Neural cell (in vitro differentiated cells): ENCODE data around the gene ZBTB46. TPM values are rescaled to one million over a fixed set of nuclear protein-coding genes. Genes with fewer than 3 reads are reported as not detected.

ENCODE experiments used
- H2AFZ ChIP-seq: fragments of 200-600, 300-800 bp; sonication (generic), shearing (Covaris generic); 2 replicates; pipeline ENCODE4 v1.6.0; 2014; ENCODE audit warnings: low read depth, mild to moderate bottlenecking, antibody characterized with exemption, low read length, moderate library complexity
- H3F3A ChIP-seq: fragments of 200-600 bp; shearing (Covaris generic); 2 replicates; pipeline ENCODE4 v1.6.1; 2016; ENCODE audit warnings: mild to moderate bottlenecking, moderate library complexity, mixed read lengths, antibody characterized with exemption, low read length; ENCODE audit not compliant: insufficient read depth, poor library complexity, severe bottlenecking
- H3K27ac ChIP-seq: fragments of 200-600, 300-800 bp; sonication (generic), shearing (Covaris generic); 2 replicates; pipeline ENCODE4 v1.5.1; 2014; ENCODE audit warnings: mild to moderate bottlenecking, low read length, moderate library complexity
- H3K27me3 ChIP-seq: fragments of 300-800, 200-600 bp; sonication (generic), shearing (Covaris generic); 2 replicates; pipeline ENCODE4 v1.6.0; 2014; ENCODE audit warnings: mild to moderate bottlenecking, low read depth, low read length, moderate library complexity; ENCODE audit not compliant: insufficient read depth
- H3K36me3 ChIP-seq: fragments of 300-800, 200-600 bp; sonication (generic), shearing (Covaris generic); 2 replicates; pipeline ENCODE4 v1.5.1; 2014; ENCODE audit warnings: mild to moderate bottlenecking, antibody characterized with exemption, low read length, moderate library complexity; ENCODE audit not compliant: insufficient read depth
- H3K4me2 ChIP-seq: fragments of 300-800, 200-600 bp; sonication (generic), shearing (Covaris generic); 2 replicates; pipeline ENCODE4 v1.6.0; 2014; ENCODE audit warnings: mild to moderate bottlenecking, low read length
- H3K4me3 ChIP-seq: fragments of 300-800, 200-600 bp; sonication (generic), shearing (Covaris generic); 2 replicates; pipeline ENCODE4 v1.5.1; 2014; ENCODE audit warnings: mild to moderate bottlenecking, low read length, moderate library complexity
- H3K79me2 ChIP-seq: fragments of 200-600 bp; shearing (Covaris generic); replicated peaks from 2 replicates; pipeline ENCODE4 v1.6.0; 2014; ENCODE audit warnings: mild to moderate bottlenecking, low read length, moderate library complexity; ENCODE audit not compliant: insufficient read depth
- H3K9ac ChIP-seq: fragments of 300-800, 200-600 bp; sonication (generic), shearing (Covaris generic); 2 replicates; pipeline ENCODE4 v1.6.1; 2016; ENCODE audit warnings: mild to moderate bottlenecking, low read length, mixed read lengths
- H3K9me2 ChIP-seq: fragments of 200-600 bp; shearing (Covaris generic); 2 replicates; pipeline ENCODE4 v1.6.1; 2016; ENCODE audit warnings: mild to moderate bottlenecking, low read length, mixed read lengths; ENCODE audit not compliant: insufficient read depth
- H3K9me3 ChIP-seq: fragments of 200-600, 300-800 bp; sonication (generic), shearing (Covaris generic); 2 replicates; pipeline ENCODE4 v1.6.1; 2016; ENCODE audit warnings: mild to moderate bottlenecking, mixed run types, low read length, moderate library complexity, mixed read lengths
- H4K20me1 ChIP-seq: fragments of 200-600 bp; shearing (Covaris generic); 2 replicates; pipeline ENCODE4 v1.6.1; 2016; ENCODE audit warnings: mild to moderate bottlenecking, mixed run types; ENCODE audit not compliant: insufficient read depth
- CTCF ChIP-seq: fragments of 450-650 bp; IDR thresholded peaks from 2 replicates; pipeline ENCODE4 v1.5.1; 2014; ENCODE audit warnings: antibody characterized with exemption, mild to moderate bottlenecking, moderate library complexity; ENCODE audit not compliant: poor library complexity, severe bottlenecking
- EP300 ChIP-seq: fragments of 450-650 bp; conservative IDR thresholded peaks from 2 replicates; pipeline ENCODE4 v1.6.1; 2014; ENCODE audit warnings: antibody characterized with exemption, mild to moderate bottlenecking, moderate library complexity; ENCODE audit not compliant: poor library complexity, severe bottlenecking
- EZH2 ChIP-seq: fragments of 200-600, 300-800 bp; shearing (Covaris generic), sonication (generic); IDR thresholded peaks from 2 replicates; pipeline ENCODE4 v1.6.1; 2014; ENCODE audit warnings: antibody characterized with exemption, low read length, borderline replicate concordance, mild to moderate bottlenecking; ENCODE audit not compliant: insufficient read depth, poor library complexity, severe bottlenecking
- MXI1 ChIP-seq: fragments of 450-650 bp; conservative IDR thresholded peaks from 2 replicates; pipeline ENCODE4 v1.6.1; 2014; ENCODE audit warnings: antibody characterized with exemption, mild to moderate bottlenecking; ENCODE audit not compliant: poor library complexity, severe bottlenecking
- POLR2AphosphoS5 ChIP-seq: IDR thresholded peaks from 2 replicates; pipeline ENCODE4 v1.6.1; 2012
- RAD21 ChIP-seq: fragments of 450-650 bp; conservative IDR thresholded peaks from 2 replicates; pipeline ENCODE4 v1.6.1; 2014; ENCODE audit warnings: antibody characterized with exemption, mild to moderate bottlenecking, moderate library complexity
- REST ChIP-seq: IDR thresholded peaks from 2 replicates; pipeline ENCODE4 v1.6.1; 2012; ENCODE audit warnings: borderline replicate concordance
- SMC3 ChIP-seq: fragments of 450-650 bp; conservative IDR thresholded peaks from 2 replicates; pipeline ENCODE4 v1.6.1; 2014; ENCODE audit warnings: antibody characterized with exemption, mild to moderate bottlenecking, moderate library complexity; ENCODE audit not compliant: poor library complexity
- TAF1 ChIP-seq: IDR thresholded peaks from 2 replicates; pipeline ENCODE4 v1.6.1; 2012; ENCODE audit warnings: low read depth
- polyA plus RNA-seq: library from polyadenylated mRNA; depleted of rRNA; stranded (reverse); fragments of >200 nt; gene quantifications from 2 replicates; pipeline ENCODE4 v1.2.3, GENCODE V29; 2014

The ZBTB46 gene
- polyA plus RNA-seq, 1 donor from 2014 or later: 15.0 TPM

GRCh38 chr20:63695424-63696305 is 135.4 kb downstream of the ZBTB46 start:
- no peaks in the 10 kb centered on the region for H3K36me3 ChIP-seq
- H3K27me3 ChIP-seq: no peaks in the 10 kb centered on the region
- no peaks in the 10 kb centered on the region for H3K79me2 ChIP-seq
- no peak overlapping the region for H2AFZ ChIP-seq
- no peak overlapping the region for H3K9ac ChIP-seq
- no peaks in the 10 kb centered on the region for H3F3A ChIP-seq
- H4K20me1 ChIP-seq: no peaks in the 10 kb centered on the region
- no peak overlapping the region for H3K4me3 ChIP-seq
- H3K4me2 ChIP-seq: no peak overlapping the region
- no peaks in the 10 kb centered on the region for H3K9me3 ChIP-seq
- H3K27ac ChIP-seq: no peak overlapping the region
- no peak for TF ChIP-seq TAF1
- no peak for TF ChIP-seq POLR2AphosphoS5
- no peaks in the 10 kb centered on the region for H3K9me2 ChIP-seq

- Histone ChIP-seq H3K9me3 (no peaks in the 10 kb centered on the region), H3K9me2 (no peaks in the 10 kb centered on the region), H3K27ac (no peak overlapping the region), H3K27me3 (no peaks in the 10 kb centered on the region), H3F3A (no peaks in the 10 kb centered on the region), H3K36me3 (no peaks in the 10 kb centered on the region), H3K9ac (no peak overlapping the region), H3K4me3 (no peak overlapping the region), H4K20me1 (no peaks in the 10 kb centered on the region), H3K4me2 (no peak overlapping the region), H2AFZ (no peak overlapping the region), H3K79me2 (no peaks in the 10 kb centered on the region)
- no peak for TF ChIP-seq SMC3
- TF ChIP-seq REST: no peak
- TF ChIP-seq EP300: no peak
- no peak for TF ChIP-seq TAF1
- TF ChIP-seq EZH2: no peak
- no peak for TF ChIP-seq CTCF
- TF ChIP-seq POLR2AphosphoS5: no peak
- no peak for TF ChIP-seq RAD21
- TF ChIP-seq MXI1: no peak
These were observed 136.3 kb downstream of the ZBTB46 start for GRCh38 chr20:63694584-63695423.
